G401.6 (cell line): ENCODE measurements around the gene WNT2.
"Not testable (repeated sequence)": the region's sequence is repeated elsewhere in the genome, so short reads cannot be mapped to it uniquely, and the experiment has no call there.

Experiments
- FAIRE-seq: peaks from 2 replicates; lab custom pipeline; 2012; peaks lifted over from hg19 to GRCh38; lab: Jason Lieb, UNC

WNT2 gene

GRCh38 chr7:117259615-117260014, 63.2 kb downstream of the WNT2 start:
- FAIRE-seq: no peak

GRCh38 chr7:117251687-117252086, 71.2 kb downstream of the WNT2 start:
- FAIRE-seq: no peak

- FAIRE-seq: no peak
These were observed 72.1 kb downstream of the WNT2 start for GRCh38 chr7:117250801-117251200.

- FAIRE-seq: no peak
These were observed 72.6 kb downstream of the WNT2 start for GRCh38 chr7:117250245-117250644.

GRCh38 chr7:117249696-117250095, 73.2 kb downstream of the WNT2 start:
- FAIRE-seq: no peak

GRCh38 chr7:117248829-117249228, 74.0 kb downstream of the WNT2 start:
- FAIRE-seq: no peak

- no peak for FAIRE-seq
These were observed 75.0 kb downstream of the WNT2 start for GRCh38 chr7:117247809-117248208.

- not testable (repeated sequence) for FAIRE-seq
These were observed 77.2 kb downstream of the WNT2 start for GRCh38 chr7:117245703-117246102.

- no peak for FAIRE-seq
These were observed 79.5 kb downstream of the WNT2 start for GRCh38 chr7:117243390-117243789.

GRCh38 chr7:117241088-117241487, 81.8 kb downstream of the WNT2 start:
- no peak for FAIRE-seq

- no peak for FAIRE-seq
These were observed 83.9 kb downstream of the WNT2 start for GRCh38 chr7:117238937-117239336.

- FAIRE-seq: no peak
These were observed 84.4 kb downstream of the WNT2 start for GRCh38 chr7:117238472-117238871.

- FAIRE-seq: no peak
These were observed 85.2 kb downstream of the WNT2 start for GRCh38 chr7:117237646-117238045.

- FAIRE-seq: no peak
These were observed 91.9 kb downstream of the WNT2 start for GRCh38 chr7:117231047-117231359.

GRCh38 chr7:117230276-117231046, 92.4 kb downstream of the WNT2 start:
- FAIRE-seq: no peak

- no peak for FAIRE-seq
These were observed 93.5 kb downstream of the WNT2 start for GRCh38 chr7:117229350-117229749.

GRCh38 chr7:117227091-117227490, 95.8 kb downstream of the WNT2 start:
- no peak for FAIRE-seq

- FAIRE-seq: no peak
These were observed 97.3 kb downstream of the WNT2 start for GRCh38 chr7:117225536-117225935.
